Left ventricle myocardium inferior (tissue), 1 donor: ENCODE data around the gene SDC4. TPM values are rescaled to one million over a fixed set of nuclear protein-coding genes. Genes with fewer than 3 reads are reported as not detected.

ENCODE experiments used
- DNase-seq: peaks from one replicate; pipeline ENCODE4 v3.0.0-alpha.2; 2020
- H3K27ac ChIP-seq: fragments of 200-600 bp; replicated peaks from 2 replicates; pipeline ENCODE4 v1.8.0; 2021
- H3K27me3 ChIP-seq: fragments of 200-600 bp; 2 replicates; pipeline ENCODE4 v1.8.0; 2021; ENCODE audit warnings: low read depth
- H3K36me3 ChIP-seq: fragments of 200-600 bp; 2 replicates; pipeline ENCODE4 v1.8.0; 2021
- H3K4me1 ChIP-seq: fragments of 200-600 bp; 2 replicates; pipeline ENCODE4 v1.8.0; 2021
- H3K4me3 ChIP-seq: fragments of 200-600 bp; 2 replicates; pipeline ENCODE4 v1.8.0; 2021; ENCODE audit warnings: mild to moderate bottlenecking, moderate library complexity
- H3K9me3 ChIP-seq: fragments of 200-600 bp; replicated peaks from 2 replicates; pipeline ENCODE4 v1.8.0; 2021
- CTCF ChIP-seq: fragments of 200-600 bp; IDR thresholded peaks from 2 replicates; pipeline ENCODE4 v1.8.0; 2021; ENCODE audit warnings: antibody characterized with exemption, mild to moderate bottlenecking, borderline replicate concordance
- intact Hi-C: fragments of 100-400 bp; cut with micrococcal nuclease; formaldehyde crosslinking; loops from one replicate; pipeline ENCODE4 v1.11.0; 2022
- total RNA-seq: library from RNA; stranded (reverse); fragmentation: NEBNext Ultra II Directional; extraction: Animal tissue kit (Norgen Biotek cat#: 25700); gene quantifications from one replicate; pipeline ENCODE4 v1.2.1, GENCODE V29; 2021
- donor health status: DM: no; HTN: yes; CAD: no; lungs with severe emphysema.

The SDC4 gene
- total RNA-seq, 1 donor from 2014 or later = 77.4 TPM

DNA sequence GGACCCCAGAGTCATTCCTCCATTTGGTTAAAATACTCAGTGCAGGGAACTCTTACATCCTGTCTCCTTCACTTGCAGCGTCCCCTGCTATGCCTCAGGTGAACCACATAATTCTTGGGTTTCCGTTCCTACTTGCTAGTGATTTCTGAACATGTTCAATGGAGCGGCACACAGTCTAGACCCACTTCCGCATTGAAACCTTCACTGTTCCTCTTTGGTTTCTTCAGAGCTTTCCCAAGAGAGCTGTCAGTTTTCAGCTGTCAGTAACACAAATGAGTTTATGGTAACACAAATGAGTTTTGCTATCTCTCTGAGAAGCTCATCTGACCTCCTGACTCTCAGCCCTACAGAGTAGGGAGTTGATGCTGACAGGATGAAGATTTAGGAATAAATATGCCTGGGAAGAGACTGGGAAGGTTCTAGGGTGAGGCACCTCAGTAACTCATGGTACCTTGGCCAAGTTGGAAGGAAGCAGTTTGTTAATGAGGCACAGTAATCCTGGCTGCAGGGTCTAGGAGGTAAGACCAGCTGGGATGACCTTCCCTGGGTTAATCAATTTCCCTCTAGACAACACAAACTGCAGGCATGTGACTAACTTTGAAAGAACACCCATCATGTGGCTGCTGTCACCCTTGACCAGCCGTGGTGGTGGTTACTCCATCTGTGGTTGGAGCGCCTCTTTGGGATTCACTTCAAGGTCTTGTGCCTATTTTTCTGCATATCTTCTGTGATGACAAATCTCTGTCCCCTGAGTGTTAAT is 20.2 kb upstream of the SDC4 start:
- Histone ChIP-seq H3K36me3 (peaks cover 38% of the 10 kb centered on the region), H3K27me3 (no peaks in the 10 kb centered on the region), H3K27ac (no peak overlapping the region), H3K4me3 (no peak overlapping the region), H3K4me1 (peaks cover 32% of the 10 kb centered on the region), H3K9me3 (no peaks in the 10 kb centered on the region)
- TF ChIP-seq CTCF = no peak
- DNase-seq = no peak
- intact Hi-C loops = no loop called here

DNA sequence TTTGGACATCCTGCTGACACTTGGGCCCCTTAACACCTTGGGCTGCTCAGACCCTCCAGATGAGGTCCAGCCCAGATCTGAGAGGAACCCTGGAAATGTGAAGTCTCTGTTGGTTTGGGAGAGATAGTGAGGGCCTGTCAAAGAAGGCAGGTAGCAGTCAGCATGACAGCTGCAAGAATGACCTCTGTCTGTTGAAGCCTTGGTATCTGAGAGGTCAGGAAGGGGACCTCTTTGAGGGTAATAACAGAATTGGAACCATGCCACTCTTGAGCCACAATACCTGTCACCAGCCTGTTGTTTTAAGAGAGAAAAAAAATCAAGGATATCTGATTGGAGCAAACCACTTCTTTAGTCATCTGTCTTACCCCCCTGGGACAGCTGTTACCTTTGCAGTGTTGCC is 18.9 kb upstream of the SDC4 start:
- H3K27me3 ChIP-seq = no peaks in the 10 kb centered on the region
- H3K4me3 ChIP-seq = no peak overlapping the region
- TF ChIP-seq CTCF = no peak
- no peak for DNase-seq
- H3K4me1 ChIP-seq = peaks cover 34% of the 10 kb centered on the region
- intact Hi-C loops = no loop called here
- no peak overlapping the region for H3K27ac ChIP-seq
- H3K36me3 ChIP-seq = peaks cover 38% of the 10 kb centered on the region
- no peaks in the 10 kb centered on the region for H3K9me3 ChIP-seq

DNA sequence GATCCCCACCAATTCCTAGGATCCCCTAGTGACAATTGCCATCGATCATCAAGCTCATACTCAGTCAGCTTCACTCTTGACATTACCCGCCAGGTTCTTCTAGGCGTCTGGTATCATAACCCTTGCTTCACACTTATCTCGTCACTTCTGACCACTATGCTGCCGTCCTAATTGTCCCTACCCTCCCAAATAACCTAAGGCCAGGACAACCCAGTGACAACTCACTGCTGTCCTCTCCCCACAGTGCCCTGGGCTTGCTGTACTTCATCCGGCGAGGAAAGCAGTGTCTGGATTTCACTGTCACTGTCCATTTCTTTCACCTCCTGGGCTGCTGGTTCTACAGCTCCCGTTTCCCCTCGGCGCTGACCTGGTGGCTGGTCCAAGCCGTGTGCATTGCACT is 18.4 kb upstream of the SDC4 start:
- no peak overlapping the region for H3K4me3 ChIP-seq
- H3K36me3 ChIP-seq = peaks cover 38% of the 10 kb centered on the region
- H3K27ac ChIP-seq = no peak overlapping the region
- peaks cover 35% of the 10 kb centered on the region for H3K4me1 ChIP-seq
- no peak for DNase-seq
- intact Hi-C loops = no loop called here
- no peaks in the 10 kb centered on the region for H3K9me3 ChIP-seq
- no peaks in the 10 kb centered on the region for H3K27me3 ChIP-seq
- TF ChIP-seq CTCF = no peak

DNA sequence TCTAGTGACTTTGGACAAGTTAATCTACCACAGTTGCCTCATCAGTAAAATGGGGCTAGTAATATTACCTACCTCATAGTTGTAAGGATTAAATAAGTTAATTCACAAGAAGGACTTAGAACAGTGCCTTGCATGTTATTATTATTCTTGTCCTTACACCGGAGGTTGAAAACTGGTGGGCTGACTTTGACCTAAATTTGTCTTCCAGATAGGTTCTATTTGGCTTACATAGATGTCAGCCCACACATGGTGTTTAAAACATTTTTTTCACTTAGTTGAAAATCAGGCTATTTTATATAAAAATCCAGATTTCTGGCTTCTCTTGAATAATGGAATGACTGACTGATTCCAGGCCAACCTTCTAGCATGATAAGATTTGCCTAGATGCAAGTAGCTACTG is 18.0 kb upstream of the SDC4 start:
- no peak overlapping the region for H3K27ac ChIP-seq
- no peaks in the 10 kb centered on the region for H3K9me3 ChIP-seq
- peaks cover 38% of the 10 kb centered on the region for H3K36me3 ChIP-seq
- peaks cover 35% of the 10 kb centered on the region for H3K4me1 ChIP-seq
- no peak for TF ChIP-seq CTCF
- intact Hi-C loops = no loop called here
- no peak for DNase-seq
- no peak overlapping the region for H3K4me3 ChIP-seq
- H3K27me3 ChIP-seq = no peaks in the 10 kb centered on the region

- no peak for TF ChIP-seq CTCF
- intact Hi-C loops = no loop called here
- H3K27ac ChIP-seq = no peak overlapping the region
- DNase-seq = no peak
- H3K4me1 ChIP-seq = peaks cover 35% of the 10 kb centered on the region
- no peak overlapping the region for H3K4me3 ChIP-seq
- H3K9me3 ChIP-seq = no peaks in the 10 kb centered on the region
- H3K36me3 ChIP-seq = peaks cover 38% of the 10 kb centered on the region
- no peaks in the 10 kb centered on the region for H3K27me3 ChIP-seq
Measured at GRCh38 chr20:45365444-45365970, 17.3 kb upstream of the SDC4 start.
